GM18517 (cell line): ENCODE results near the gene MRPL4.

Source experiments
- ATAC-seq: cut with Tn5 transposase; IDR thresholded peaks from one replicate; pipeline ENCODE4 v1.9.1; 2021; ENCODE audit warnings: mild to moderate bottlenecking, moderate library complexity; ENCODE audit not compliant: unreplicated experiment

The MRPL4 gene

GRCh38 chr19:10286803-10287737 lies 35.1 kb downstream of the MRPL4 start, which contains the start of gene ICAM4:
ICAM4 (plus strand) TSS chr19:10286955; CDS start chr19:10287013, 58 bp downstream.
- ATAC-seq = no peak

GRCh38 chr19:10288662-10289166 lies 36.7 kb downstream of the MRPL4 start:
- ATAC-seq = no peak

GRCh38 chr19:10289167-10289835 lies 37.3 kb downstream of the MRPL4 start:
- ATAC-seq = no peak

GRCh38 chr19:10289836-10290356 lies 37.9 kb downstream of the MRPL4 start, which contains the start of gene ICAM5:
ICAM5 (plus strand) TSS chr19:10289952; CDS start chr19:10290044, 92 bp downstream.
- no peak for ATAC-seq

GRCh38 chr19:10290357-10290875 lies 38.4 kb downstream of the MRPL4 start:
- no peak for ATAC-seq

GRCh38 chr19:10290876-10291553 lies 39.0 kb downstream of the MRPL4 start:
- ATAC-seq = no peak

- no peak for ATAC-seq
Observed at GRCh38 chr19:10291554-10292205, 39.7 kb downstream of the MRPL4 start.

GRCh38 chr19:10292206-10292788 lies 40.3 kb downstream of the MRPL4 start:
- ATAC-seq = peak; percentile 39

GRCh38 chr19:10292789-10293636 lies 41.0 kb downstream of the MRPL4 start:
- no peak for ATAC-seq

GRCh38 chr19:10293637-10294367 lies 41.8 kb downstream of the MRPL4 start:
- no peak for ATAC-seq

- ATAC-seq = no peak
Observed at GRCh38 chr19:10294368-10294697, 42.3 kb downstream of the MRPL4 start.

- ATAC-seq = no peak
Observed at GRCh38 chr19:10295305-10295846, 43.4 kb downstream of the MRPL4 start.

- no peak for ATAC-seq
Observed at GRCh38 chr19:10295847-10296591, 44.0 kb downstream of the MRPL4 start.

- ATAC-seq = no peak
Observed at GRCh38 chr19:10299545-10300458, 47.8 kb downstream of the MRPL4 start.

GRCh38 chr19:10305139-10305806 lies 53.3 kb downstream of the MRPL4 start:
- no peak for ATAC-seq

- ATAC-seq = no peak
Observed at GRCh38 chr19:10306327-10306726, 54.3 kb downstream of the MRPL4 start.
